ENCODE results near the gene CTSD.

- TF ChIP-seq MAZ (IDR thresholded peaks at IDR 0.05; ENCODE audit: borderline replicate concordance, low read depth, low read length), result no peak
- no peak for TF ChIP-seq BHLHE40 (IDR thresholded peaks at IDR 0.05; ENCODE audit: low read depth, low read length)
- no peak for TF ChIP-seq SMC3 (IDR thresholded peaks at IDR 0.05; ENCODE audit: low read depth, low read length)
Measured at GRCh38 chr11:1784761-1785650, 21.3 kb upstream of the CTSD start.

Data from IMR-90 (cell line).